Stimulated activated CD8-positive, alpha-beta memory T cell treated with anti-CD3 and anti-CD28 coated beads, Interleukin-2, amount 100 ng/mL, for 48 hours (primary cell): Measurements from ENCODE around the gene AGER.
"Not testable (repeated sequence)": the region's sequence is repeated elsewhere in the genome, so short reads cannot be mapped to it uniquely, and the experiment has no call there.

Experiments
- DNase-seq, 2 donors: peaks; one replicate each; pipeline ENCODE4 v3.0.0-alpha.2; 2020; ENCODE audit warnings: low read depth in 2 of 2

The AGER gene

GRCh38 chr6:32198866-32199265, 14.8 kb upstream of the AGER start:
- DNase-seq = no peak

DNA sequence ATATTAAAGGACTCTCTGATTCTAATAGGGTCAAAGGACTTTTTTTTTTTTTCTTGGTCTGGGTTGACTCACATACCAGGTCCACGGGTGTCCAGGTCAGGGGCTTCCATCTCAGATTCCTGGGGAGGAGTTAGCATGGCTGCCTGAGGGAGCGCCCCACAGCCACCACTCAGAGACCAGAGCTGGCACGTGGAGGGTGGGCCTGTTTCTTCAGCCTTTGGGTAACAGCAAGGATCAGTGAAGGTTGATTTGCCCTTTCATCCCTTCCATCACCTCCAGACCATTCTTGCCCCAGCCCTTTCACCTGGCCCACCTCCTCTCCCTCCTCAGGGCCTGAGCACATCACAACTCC, 14.3 kb upstream of the AGER start:
- no peak for DNase-seq

- DNase-seq = no peak
Observed at GRCh38 chr6:32196682-32197616, 12.9 kb upstream of the AGER start.

- peak; percentile 65 to 70 for DNase-seq
Observed at GRCh38 chr6:32195902-32196681, 12.0 kb upstream of the AGER start.

DNA sequence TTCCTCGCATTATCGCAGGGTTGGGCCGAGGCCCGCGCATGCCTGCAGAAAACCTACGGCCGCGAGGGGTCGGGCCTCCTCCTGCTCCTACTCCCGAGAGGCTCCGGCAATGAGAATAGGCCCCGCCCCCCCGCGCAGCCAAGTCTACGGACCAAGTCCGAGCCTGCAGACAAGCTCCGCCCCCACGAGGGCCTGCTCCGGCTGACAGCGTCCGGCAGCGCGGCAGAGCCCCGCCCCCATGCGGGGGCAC, 11.5 kb upstream of the AGER start:
- peak; percentile 100 for DNase-seq

- DNase-seq = no peak
Observed at GRCh38 chr6:32194825-32195651, 11.0 kb upstream of the AGER start.

DNA sequence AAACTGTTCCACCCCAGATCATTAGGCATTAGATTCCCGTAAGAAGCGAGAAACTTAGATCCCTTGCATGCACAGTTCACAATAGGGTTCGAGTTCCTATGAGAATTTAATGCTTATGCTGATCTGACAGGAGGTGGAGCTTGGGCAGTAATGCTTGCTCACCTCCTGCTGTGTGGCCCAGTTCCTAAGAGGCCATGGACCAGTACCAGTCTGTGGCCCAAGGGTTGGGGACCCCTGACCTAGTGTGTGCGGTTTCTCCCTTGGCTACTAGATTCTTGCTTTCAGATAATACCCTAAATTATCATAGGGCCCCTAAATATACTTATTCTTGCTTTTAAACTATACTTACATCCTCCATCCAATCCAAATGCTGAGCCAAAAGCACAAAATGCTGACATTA, 10.3 kb upstream of the AGER start:
- DNase-seq = no peak

DNA sequence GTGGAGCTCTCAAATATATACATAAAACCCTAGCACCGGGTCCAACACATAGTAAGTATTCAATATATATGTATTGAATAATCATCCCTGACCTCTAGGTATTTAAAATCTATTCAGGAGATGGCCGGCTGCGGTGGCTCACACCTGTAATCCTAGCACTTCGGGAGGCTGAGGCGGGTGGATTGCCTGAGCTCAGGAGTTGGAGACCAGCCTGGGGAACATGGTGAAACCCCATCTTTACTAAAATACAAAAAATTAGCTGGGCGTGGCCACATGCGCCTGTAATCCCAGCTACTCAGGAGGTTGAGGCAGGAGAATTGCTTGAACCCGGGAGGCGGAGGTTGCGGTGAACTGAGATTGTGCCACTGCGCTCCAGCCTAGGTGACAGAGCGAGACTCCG, 9.0 kb upstream of the AGER start:
- DNase-seq = not testable (repeated sequence)

- no peak for DNase-seq
Observed at GRCh38 chr6:32192608-32193039, 8.6 kb upstream of the AGER start, which contains the start of gene GPSM3. Gene GPSM3 (minus strand): TSS chr6:32192643. CDS start chr6:32192513, 130 bp downstream.

GRCh38 chr6:32191696-32192607, 7.9 kb upstream of the AGER start:
- DNase-seq = no peak

GRCh38 chr6:32190911-32191677, 7.0 kb upstream of the AGER start:
- DNase-seq = no peak

GRCh38 chr6:32190054-32190851, 6.2 kb upstream of the AGER start, which contains the start of gene PBX2:
Gene PBX2 (minus strand): TSS chr6:32190202. CDS start chr6:32189915, 287 bp downstream.
- peak; percentile 71 to 78 for DNase-seq

DNA sequence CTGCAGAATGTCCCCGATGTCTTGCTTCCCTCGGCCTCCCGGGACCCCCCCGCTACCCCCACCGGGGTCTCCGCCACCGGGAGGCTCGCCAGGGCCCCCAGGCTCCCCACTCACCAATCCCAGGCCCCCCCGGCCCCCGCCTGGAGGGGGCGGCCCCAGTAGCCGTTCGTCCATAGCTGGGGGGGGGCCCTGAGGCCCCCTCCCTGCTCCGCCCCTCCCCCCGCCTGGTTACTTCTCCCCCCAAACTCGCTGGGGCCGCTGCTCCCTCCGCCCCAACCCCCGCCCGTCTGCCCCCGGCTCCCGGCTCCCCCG, 5.6 kb upstream of the AGER start:
- no peak for DNase-seq

- DNase-seq = no peak
Observed at GRCh38 chr6:32189069-32189741, 5.2 kb upstream of the AGER start.

- no peak for DNase-seq
Observed at GRCh38 chr6:32188381-32189068, 4.5 kb upstream of the AGER start.

GRCh38 chr6:32187725-32188380, 3.8 kb upstream of the AGER start:
- not testable (repeated sequence) for DNase-seq

DNA sequence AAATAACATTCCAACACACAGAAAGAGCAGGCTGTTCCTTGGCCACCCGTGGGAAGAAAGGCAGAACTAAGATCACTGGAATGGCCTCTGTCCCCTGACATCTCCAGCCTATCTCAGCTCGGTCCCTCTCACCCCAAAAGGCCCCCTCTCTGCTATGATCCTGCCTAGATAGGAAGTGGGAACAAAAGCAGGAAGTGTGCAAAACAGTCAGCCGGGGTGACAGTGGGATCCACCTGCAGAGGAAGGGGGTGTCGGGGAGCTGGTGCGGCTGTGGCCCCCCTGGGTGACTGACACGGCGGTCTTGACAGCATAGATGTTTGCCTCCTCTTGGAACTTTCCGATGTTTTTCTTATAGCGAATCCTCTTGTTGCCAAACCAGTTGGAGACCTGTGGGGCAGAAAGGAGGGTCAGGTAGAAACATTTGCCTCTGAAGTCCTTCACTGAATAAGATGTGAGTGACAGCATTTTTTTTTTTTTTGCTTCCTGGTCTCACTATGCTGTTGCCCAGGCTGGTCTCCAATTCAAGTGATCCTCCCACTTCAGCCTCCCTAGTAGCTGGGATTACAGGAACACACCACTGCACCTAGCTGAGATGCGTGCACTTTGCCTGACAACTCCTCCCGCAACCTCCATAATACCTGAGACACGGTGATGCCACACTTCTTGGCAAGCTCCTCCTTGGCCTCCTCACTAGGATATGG, 3.1 kb upstream of the AGER start:
- DNase-seq = no peak
